B cell (primary cell): ENCODE results near the gene TANK. TPM values are rescaled to one million over a fixed set of nuclear protein-coding genes. Genes with fewer than 3 reads are reported as not detected.

Experiments used
- ATAC-seq: fragments of 200-7000 bp; cut with Tn5 transposase; one replicate; pipeline ENCODE4 v1.10.0; 2021; ENCODE audit warnings: low read depth, mild to moderate bottlenecking, moderate number of reproducible peaks, moderate library complexity
- CTCF ChIA-PET: fragments of 350-600 bp; sonication (Branson Sonifier 250); formaldehyde crosslinking; loops from one replicate; lab custom pipeline; 2021; ENCODE audit warnings: antibody characterized with exemption, inconsistent platforms; lab: Charles Lee
- POLR2A ChIA-PET: fragments of 350-600 bp; sonication (Branson Sonifier 250); formaldehyde crosslinking; loops from one replicate; lab custom pipeline; 2021; ENCODE audit warnings: antibody characterized with exemption; lab: Charles Lee
- DNase-seq: peaks from one replicate; pipeline ENCODE4 v3.0.0; 2013
- H2AFZ ChIP-seq: 2 replicates; pipeline ENCODE4 v1.6.1; 2012; ENCODE audit warnings: mild to moderate bottlenecking, low read depth, low read length; ENCODE audit not compliant: insufficient read depth, poor library complexity, severe bottlenecking
- H3K27ac ChIP-seq, 2 donors: 1 replicate in 1 of 2; 2 replicates in 1 of 2; pipeline ENCODE4 v1.5.1; 2012 to 2013; ENCODE audit warnings: low read length in 2 of 2, mild to moderate bottlenecking in 2 of 2, moderate library complexity in 1 of 2
- H3K27me3 ChIP-seq, 4 experiments: fragments of 200-600 bp in 1 of 4; sonication (generic) in 1 of 4; replicated peaks in 1 of 4; 1 replicate in 2 of 4; 2 replicates in 2 of 4; pipeline versions ENCODE4 v1.6.1 to v1.7.0; 2013 to 2016; ENCODE audit warnings: low read length in 3 of 4, mild to moderate bottlenecking in 2 of 4, mixed read lengths in 1 of 4, moderate library complexity in 1 of 4; ENCODE audit not compliant: insufficient read depth in 4 of 4, control insufficient read depth in 3 of 4; ENCODE audit errors: control extremely low read depth in 1 of 4
- H3K36me3 ChIP-seq, 2 experiments: replicated peaks in 1 of 2; 1 replicate in 1 of 2; 2 replicates in 1 of 2; pipeline versions ENCODE4 v1.6.1 to v1.7.1; 2013; ENCODE audit warnings: low read length in 1 of 2; ENCODE audit not compliant: insufficient read depth in 2 of 2, control insufficient read depth in 1 of 2; ENCODE audit errors: control extremely low read depth in 1 of 2, extremely low read depth in 1 of 2
- H3K4me1 ChIP-seq, 2 donors: fragments of 200-600 bp in 1 of 2; sonication (generic) in 1 of 2; 1 replicate in 1 of 2; 2 replicates in 1 of 2; pipeline versions ENCODE4 v1.5.1 to v1.6.1; 2013 to 2017; ENCODE audit warnings: low read length in 2 of 2; ENCODE audit not compliant: control insufficient read depth in 2 of 2, insufficient read depth in 2 of 2
- H3K4me2 ChIP-seq: replicated peaks from 2 replicates; pipeline ENCODE3; 2012; ENCODE audit warnings: mild to moderate bottlenecking, low read depth, low read length; ENCODE audit not compliant: poor library complexity, severe bottlenecking
- H3K4me3 ChIP-seq, 5 experiments: fragments of 200-600 bp in 1 of 5; sonication (generic) in 1 of 5; 1 replicate in 3 of 5; 2 replicates in 2 of 5; pipeline versions ENCODE4 v1.5.1 to v1.7.0; 2011 to 2016; ENCODE audit warnings: low read length in 4 of 5, mild to moderate bottlenecking in 4 of 5, low read depth in 2 of 5, control low read depth in 1 of 5, moderate library complexity in 1 of 5; ENCODE audit not compliant: insufficient read depth in 1 of 5; ENCODE audit errors: control extremely low read depth in 1 of 5, extremely low read depth in 1 of 5
- H3K79me2 ChIP-seq: fragments of 200-600 bp; sonication (generic); one replicate; pipeline ENCODE4 v1.6.0; 2016; ENCODE audit warnings: low read length; ENCODE audit not compliant: control insufficient read depth, insufficient read depth
- H3K9ac ChIP-seq: fragments of 200-600 bp; sonication (generic); 2 replicates; pipeline ENCODE4 v1.6.1; 2017; ENCODE audit warnings: mild to moderate bottlenecking, low read length, moderate library complexity
- H3K9me3 ChIP-seq, 3 donors: one replicate each; pipeline versions ENCODE4 v1.6.1 to v1.7.1; 2013; ENCODE audit warnings: low read length in 2 of 3; ENCODE audit not compliant: control insufficient read depth in 2 of 3, insufficient read depth in 1 of 3; ENCODE audit errors: control extremely low read depth in 1 of 3
- H4K20me1 ChIP-seq: 2 replicates; pipeline ENCODE4 v1.6.0; 2012; ENCODE audit warnings: mild to moderate bottlenecking, low read length; ENCODE audit not compliant: insufficient read depth, control insufficient read depth, poor library complexity, severe bottlenecking
- H3K27ac Mint-ChIP-seq: one replicate; pipeline ENCODE4 v1.8.0; 2021; ENCODE audit warnings: mixed read lengths
- H3K27me3 Mint-ChIP-seq: one replicate; pipeline ENCODE4 v1.8.0; 2021; ENCODE audit warnings: mixed read lengths
- H3K4me1 Mint-ChIP-seq: one replicate; pipeline ENCODE4 v1.8.0; 2021; ENCODE audit warnings: mixed read lengths
- H3K4me3 Mint-ChIP-seq: one replicate; pipeline ENCODE4 v1.8.0; 2021; ENCODE audit warnings: mixed read lengths
- H3K9me3 Mint-ChIP-seq: one replicate; pipeline ENCODE4 v1.8.0; 2022; ENCODE audit warnings: mixed read lengths; ENCODE audit not compliant: insufficient read depth
- CTCF ChIP-seq: fragments of 200-600 bp; IDR thresholded peaks from one replicate; pipeline ENCODE4 v1.8.0; 2022; ENCODE audit warnings: antibody characterized with exemption, mild to moderate bottlenecking
- EZH2 ChIP-seq: IDR thresholded peaks from 2 replicates; pipeline ENCODE4 v1.6.1; 2012; ENCODE audit warnings: borderline replicate concordance, low read depth, mild to moderate bottlenecking, moderate library complexity, low read length; ENCODE audit not compliant: insufficient read depth, poor library complexity, severe bottlenecking
- WGBS: methylation state at CpG from one replicate; pipeline ENCODE4 v1.1.5; 2013; ENCODE audit warnings: missing lambda C conversion rate; ENCODE audit not compliant: insufficient coverage; 5-methylcytosine and 5-hydroxymethylcytosine counted together
- intact Hi-C: fragments of 100-400 bp; cut with micrococcal nuclease; formaldehyde crosslinking; loops from one replicate; pipeline ENCODE4 v1.10.0; 2022
- polyA plus RNA-seq: library from polyadenylated mRNA; depleted of rRNA; stranded (reverse); fragments of >200 nt; gene quantifications from 2 replicates; pipeline ENCODE4 v1.2.3, GENCODE V29; 2012
- total RNA-seq, 2 donors: library from RNA; stranded (reverse); fragments of 120-200 nt in 1 of 2; gene quantifications; 1 replicate in 1 of 2; 2 replicates in 1 of 2; pipeline versions ENCODE4 v1.2.3 to v1.2.4, GENCODE V29; 2013 to 2022

Gene TANK
- total and polyA plus RNA-seq, 2 donors (not counting 1 experiment from before 2014, with no cell fraction given): 62.4 to 179 TPM

- H3K9me3 ChIP-seq: peaks cover 0 to 3% (median 0%) of the 10 kb centered on the region in 3 donors
- TF ChIP-seq EZH2 (no peak), CTCF (no peak)
- ATAC-seq (no peak), DNase-seq (no peak)
- WGBS: 88% methylated on average over 46 of the region's 47 CpGs
- Mint-ChIP-seq H3K27ac (peak overlapping the region; percentile 2), H3K4me3 (peak overlapping the region; percentile 58), H3K9me3 (no peaks in the 10 kb centered on the region), H3K4me1 (peaks cover 56% of the 10 kb centered on the region), H3K27me3 (no peaks in the 10 kb centered on the region)
- H3K4me3 ChIP-seq: peak overlapping the region in 3 of 5 experiments; percentile 57 to 75 (median 63)
- peaks cover 21 to 23% of the 10 kb centered on the region in 2 donors for H3K4me1 ChIP-seq
- H3K36me3 ChIP-seq: peaks cover 3 to 13% of the 10 kb centered on the region in 2 experiments
- H3K79me2 ChIP-seq: no peaks in the 10 kb centered on the region
- intact Hi-C loops: loop anchor here (5.0 kb wide), 3 partner anchors 68 to 827 kb away; partner anchors contain the start of genes PSMD14 and TANK
- no peak overlapping the region for H3K27ac ChIP-seq
- peak overlapping the region; percentile 77 for H2AFZ ChIP-seq
- ChIA-PET CTCF (interaction anchor here (1.2 to 2.9 kb wide), 3 partner anchors 9 to 16 kb away, joined by 3 to 14 read pairs (median 4); no protein-coding TSS in a partner anchor), POLR2A (no interaction called here)
- peaks cover 5% of the 10 kb centered on the region for H4K20me1 ChIP-seq
- H3K4me2 ChIP-seq: peak overlapping the region; percentile 97
- H3K9ac ChIP-seq: peak overlapping the region; percentile 70
- peaks cover 0 to 6% (median 2%) of the 10 kb centered on the region in 4 experiments for H3K27me3 ChIP-seq
These were observed 79.3 kb downstream of the TANK start for GRCh38 chr2:161239326-161240109.

- peaks cover 6% of the 10 kb centered on the region for H3K27me3 Mint-ChIP-seq
- H3K27ac ChIP-seq: no peak overlapping the region
- TF ChIP-seq CTCF (no peak), EZH2 (no peak)
- WGBS: no CpG with 5 or more reads among the region's 1 CpG
- POLR2A ChIA-PET: no interaction called here
- H3K4me1 Mint-ChIP-seq: peaks cover 69% of the 10 kb centered on the region
- no peaks in the 10 kb centered on the region for H3K36me3 ChIP-seq
- intact Hi-C loops: loop anchor here (5.0 kb wide), 3 partner anchors 65 to 830 kb away; partner anchors contain the start of genes PSMD14 and TANK
- peaks cover 0 to 6% (median 3%) of the 10 kb centered on the region in 4 experiments for H3K27me3 ChIP-seq
- peaks cover 25 to 32% of the 10 kb centered on the region in 2 donors for H3K4me1 ChIP-seq
- no peak overlapping the region for H3K9ac ChIP-seq
- no peak overlapping the region for H3K4me3 Mint-ChIP-seq
- H3K4me3 ChIP-seq: no peak overlapping the region
- no peaks in the 10 kb centered on the region for H3K79me2 ChIP-seq
- CTCF ChIA-PET: interaction anchor here (2.9 kb wide), 2 partner anchors 8 to 9 kb away, joined by 11 to 14 read pairs; no protein-coding TSS in a partner anchor
- H3K9me3 ChIP-seq: peaks cover 0 to 3% (median 0%) of the 10 kb centered on the region in 3 donors
- DNase-seq (no peak), ATAC-seq (no peak)
- peak overlapping the region; percentile 18 for H2AFZ ChIP-seq
- no peaks in the 10 kb centered on the region for H3K9me3 Mint-ChIP-seq
- no peak overlapping the region for H3K4me2 ChIP-seq
- H3K27ac Mint-ChIP-seq: peak overlapping the region; percentile 88
- H4K20me1 ChIP-seq: peaks cover 5% of the 10 kb centered on the region
These were observed 81.7 kb downstream of the TANK start for GRCh38 chr2:161241894-161242293.
